ENCODE results near the gene C10orf95.

- TF ChIP-seq STAT1 (IDR thresholded peaks at IDR 0.05; ENCODE audit: unreplicated experiment) (no peak), CTCF (conservative IDR thresholded peaks at IDR 0.05; ENCODE audit: low read depth in 2 of 2) (no peak), EZH2 (IDR thresholded peaks at IDR 0.05; ENCODE audit: low read depth, unreplicated experiment) (no peak), POLR2AphosphoS5 (IDR thresholded peaks at IDR 0.05; ENCODE audit: low read depth) (no peak), REST (IDR thresholded peaks at IDR 0.05; ENCODE audit: unreplicated experiment) (no peak), NANOG (IDR thresholded peaks at IDR 0.05; ENCODE audit: borderline replicate concordance) (no peak), EZH2phosphoT487 (IDR thresholded peaks at IDR 0.05; ENCODE audit: unreplicated experiment) (no peak), JUNB (IDR thresholded peaks at IDR 0.05; ENCODE audit: unreplicated experiment) (no peak), ETS1 (IDR thresholded peaks at IDR 0.05) (no peak), CREB1 (CRISPR knock-in tag; IDR thresholded peaks at IDR 0.05; ENCODE audit: low read depth) (no peak)
Observed at GRCh38 chr10:102400076-102400475, 51.3 kb downstream of the C10orf95 start.
